Measurements from ENCODE around the gene MRPS23.
"Not testable (repeated sequence)": the region's sequence is repeated elsewhere in the genome, so short reads cannot be mapped to it uniquely, and the experiment has no call there.

Gene MRPS23

DNA sequence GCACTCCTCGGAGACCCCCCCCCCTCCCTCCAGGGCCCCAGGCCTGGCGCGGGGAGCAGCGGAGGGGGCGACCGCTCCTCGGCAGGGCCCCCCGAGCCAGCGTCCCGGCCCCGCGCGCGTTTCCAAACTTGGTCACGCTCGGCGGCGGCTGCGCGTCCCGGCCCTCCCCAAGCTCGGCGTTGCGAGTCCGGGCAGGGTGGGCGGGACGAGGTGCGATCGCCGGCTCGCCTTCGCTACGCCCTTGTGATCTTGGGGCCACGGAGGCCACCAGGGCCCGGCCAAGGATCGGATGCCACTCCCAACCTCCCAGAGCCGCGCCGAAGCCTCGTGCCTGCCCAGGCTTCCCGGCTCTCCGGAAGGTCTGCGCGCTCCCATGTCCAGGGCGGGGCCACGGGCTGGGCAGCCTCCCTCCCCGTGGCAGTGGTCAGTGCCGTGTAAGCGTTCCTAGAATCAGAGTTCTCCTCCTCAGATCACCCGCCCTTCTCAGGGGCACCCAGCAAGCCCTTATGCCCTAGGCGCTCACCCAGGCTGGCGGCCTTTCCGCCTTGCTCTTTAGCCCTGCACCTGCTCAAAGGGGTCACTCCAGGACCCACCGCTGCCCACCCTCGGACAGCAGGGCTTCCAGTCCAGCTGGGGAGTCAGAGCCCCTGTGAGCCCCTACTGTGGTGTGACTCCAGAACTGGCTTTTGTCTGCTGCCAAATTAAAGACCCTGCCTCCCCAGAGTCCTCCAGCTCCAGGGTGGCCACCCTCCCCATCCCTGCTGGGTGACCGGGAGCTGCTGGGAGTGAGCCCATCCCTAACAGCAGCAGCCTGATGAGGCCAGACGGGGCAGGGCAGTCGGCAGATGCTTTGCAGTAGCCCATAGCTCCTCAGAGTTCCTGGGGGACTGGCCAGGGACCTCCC is 12.2 kb upstream of the MRPS23 start:
- DNase-seq: no peak

DNA sequence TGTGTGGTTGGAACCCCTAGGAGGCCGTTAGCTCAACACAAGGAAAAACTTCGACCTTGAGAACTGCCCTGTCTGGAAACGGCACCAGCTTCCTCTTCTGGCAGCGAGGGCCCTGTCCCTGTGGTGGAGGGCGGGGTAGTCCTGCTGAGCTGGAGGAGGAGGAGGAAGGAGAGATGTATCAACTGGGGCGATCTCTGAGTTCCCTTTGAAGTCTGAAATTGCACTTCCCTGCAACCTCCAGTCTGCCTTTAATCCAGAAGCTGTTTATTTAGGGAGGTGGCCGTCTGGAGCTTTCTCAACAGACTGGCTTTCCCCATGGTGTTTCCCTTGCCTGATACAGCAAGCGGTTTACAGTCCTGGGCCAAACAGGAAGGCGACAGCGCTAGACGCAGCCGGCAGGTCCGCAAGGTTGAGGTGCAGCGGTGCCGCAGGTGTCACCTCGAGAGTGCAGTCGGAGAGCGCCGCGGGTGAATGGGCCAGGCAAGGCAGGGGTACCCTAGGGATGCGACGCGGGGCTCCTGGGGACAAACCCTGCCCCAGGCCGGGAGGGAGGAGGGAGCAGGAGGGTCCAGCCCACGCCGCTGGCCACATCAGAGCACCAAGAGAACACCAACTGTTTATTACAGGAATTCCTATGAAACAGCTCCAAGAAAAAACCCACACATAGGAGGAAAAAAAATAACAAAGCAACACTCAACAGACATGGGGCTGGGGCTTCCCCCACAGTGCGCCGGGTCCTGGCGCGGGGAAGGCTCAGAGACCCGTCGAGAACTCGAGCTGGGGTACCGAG is 11.4 kb upstream of the MRPS23 start:
- peak; percentile 27 for DNase-seq

DNA sequence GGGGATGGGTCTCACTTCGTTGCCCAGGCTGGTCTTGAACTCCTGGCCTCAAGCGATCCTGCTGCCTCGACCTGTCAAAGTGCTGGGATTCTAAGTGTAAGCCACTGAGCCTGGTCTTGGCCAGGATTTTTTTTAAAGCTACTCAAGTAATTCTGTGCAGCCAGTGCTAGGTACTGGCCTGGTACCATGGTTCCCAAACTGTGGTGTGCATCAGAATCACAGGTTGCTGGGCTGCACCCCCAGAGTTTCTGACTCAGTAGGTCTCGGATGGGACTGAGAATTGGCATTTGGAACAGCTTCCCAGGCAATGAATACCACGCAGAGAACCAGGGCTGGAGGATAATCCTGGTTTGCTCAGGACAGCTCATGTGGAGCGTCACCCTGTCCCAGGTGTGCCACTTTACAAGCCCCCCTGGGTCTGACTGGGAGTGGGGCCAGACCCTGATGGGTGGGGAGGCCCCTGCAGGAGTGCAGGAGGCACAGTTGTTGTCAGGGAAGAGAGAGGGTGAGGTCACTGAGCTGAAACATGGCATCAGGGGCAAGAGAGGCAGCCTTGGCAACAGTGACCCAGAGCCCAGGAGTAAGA is 10.7 kb upstream of the MRPS23 start:
- no peak for DNase-seq

DNA sequence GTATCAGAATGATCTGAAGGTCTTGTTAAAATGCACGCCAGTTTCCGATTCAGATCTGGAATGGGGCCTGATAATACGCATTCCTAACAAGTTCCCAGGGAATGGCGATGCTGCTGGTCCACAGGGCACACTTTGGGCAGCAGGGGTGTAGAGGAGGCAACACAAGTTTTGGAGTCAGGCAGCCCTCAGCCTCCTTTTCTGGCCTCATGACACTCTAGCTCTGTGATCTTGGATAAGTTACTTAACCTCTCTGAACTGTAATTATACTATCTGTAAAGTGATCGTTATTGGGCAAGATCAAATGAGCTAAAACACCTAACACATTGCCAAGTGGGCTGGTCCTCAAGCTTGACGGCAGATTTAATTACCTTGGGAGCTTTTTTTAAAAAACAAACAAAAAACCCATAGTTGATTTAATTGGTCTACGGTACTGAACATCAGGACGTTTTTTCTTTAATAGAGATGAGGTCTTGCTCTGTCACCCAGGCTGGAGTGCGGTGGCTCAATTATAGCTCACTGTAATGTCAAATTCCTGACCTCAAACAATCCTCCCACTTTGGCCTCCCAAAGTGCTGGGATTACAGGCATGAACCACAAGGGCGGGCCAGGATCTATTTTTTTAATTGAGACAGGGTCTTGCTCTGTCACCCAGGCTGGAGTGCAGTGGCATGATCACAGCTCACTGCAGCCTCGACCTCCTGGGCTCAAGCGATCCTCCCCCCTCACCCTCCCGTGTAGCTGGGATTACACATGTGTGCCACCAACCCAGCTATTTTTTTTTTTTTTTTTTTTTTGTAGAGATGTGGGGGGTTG is 10.0 kb upstream of the MRPS23 start:
- no peak for DNase-seq

DNA sequence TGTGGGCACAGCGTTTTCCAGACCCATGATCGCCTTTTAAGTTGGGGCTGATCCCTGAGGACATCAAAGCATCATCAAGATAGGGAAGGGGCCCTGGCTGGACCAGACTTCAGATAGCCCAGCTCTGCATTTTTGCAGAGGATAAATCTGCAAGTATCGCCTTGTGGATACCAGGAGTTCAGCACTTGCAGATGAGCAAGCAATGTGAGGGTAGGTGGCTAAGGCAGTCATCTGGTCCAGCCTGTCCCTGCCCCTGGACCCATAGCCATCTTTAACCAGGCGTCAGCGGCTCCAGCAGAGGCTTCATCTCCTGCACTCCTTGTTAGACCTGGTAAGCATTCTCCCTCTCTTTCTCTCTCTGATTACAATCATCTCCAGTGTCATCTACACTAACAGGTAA is 9.0 kb upstream of the MRPS23 start:
- no peak for DNase-seq

DNA sequence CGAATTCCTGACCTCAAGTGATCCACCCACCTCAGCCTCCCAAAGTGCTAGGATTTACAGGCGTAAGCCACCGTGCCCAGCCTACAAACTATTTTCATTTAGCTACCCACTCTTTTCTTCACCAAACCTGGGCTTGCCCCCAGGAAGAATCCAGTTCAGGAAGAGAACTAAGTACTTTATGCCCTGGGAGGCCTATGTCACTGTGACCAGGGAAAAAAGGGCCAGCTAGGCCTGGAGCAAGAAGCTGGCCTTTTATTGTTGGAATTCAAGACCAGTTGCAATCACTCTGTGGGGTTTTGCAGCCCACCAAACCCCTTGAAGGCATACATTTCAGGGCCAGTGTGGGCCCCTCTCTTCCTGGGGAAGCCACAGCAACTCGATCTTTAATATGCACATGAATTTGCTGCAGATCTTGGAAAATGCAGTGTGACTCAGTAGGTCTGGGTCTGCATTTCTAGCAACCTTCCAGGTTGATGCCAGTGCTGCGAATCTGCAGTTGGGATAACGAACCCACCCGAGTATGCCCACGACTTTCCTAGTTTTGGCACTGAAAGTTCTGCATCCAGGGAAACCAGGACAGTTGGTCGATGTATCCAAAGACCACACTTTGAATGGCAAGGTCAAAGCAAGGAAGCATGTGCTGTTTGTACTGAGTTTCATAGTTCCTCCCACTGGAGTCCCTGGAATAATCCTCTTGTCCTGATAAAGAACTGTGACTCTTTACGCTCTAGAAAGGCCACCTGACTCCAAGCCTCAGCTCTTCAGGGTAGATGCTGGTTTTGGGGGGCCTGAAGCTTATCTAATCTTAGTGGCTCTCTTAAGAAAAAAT is 7.2 kb upstream of the MRPS23 start:
- no peak for DNase-seq

DNA sequence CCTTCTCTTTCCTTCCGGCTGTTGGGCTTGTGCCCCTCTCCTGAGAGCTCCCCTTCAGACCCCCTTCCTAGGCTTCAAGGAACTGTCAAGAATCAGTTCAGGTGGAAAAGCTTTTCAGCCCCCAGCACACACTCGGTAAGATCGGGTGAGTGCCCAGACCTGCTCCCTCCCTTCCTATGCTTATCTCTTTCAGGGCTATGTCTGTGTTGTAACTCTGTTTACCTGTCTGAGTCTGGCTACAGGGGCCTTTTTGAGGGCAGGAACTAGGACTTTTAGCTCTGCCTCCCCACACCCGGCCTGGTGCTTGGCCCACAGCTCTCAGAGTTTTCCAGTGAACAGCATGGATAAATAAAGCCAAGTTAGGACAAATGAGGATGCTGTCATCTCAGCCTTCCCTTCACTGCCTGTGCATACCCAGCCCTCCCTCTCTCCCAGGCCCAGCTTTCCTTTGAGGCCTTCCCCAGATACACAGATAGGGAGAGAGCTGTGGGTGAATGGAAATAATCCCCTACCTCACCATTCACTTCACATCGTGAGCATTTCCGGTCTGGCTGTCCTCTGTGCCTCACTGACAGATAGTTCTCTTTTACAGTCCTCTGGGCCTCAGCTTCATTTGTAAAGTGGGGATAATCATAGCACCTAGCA is 5.7 kb upstream of the MRPS23 start:
- DNase-seq: no peak

DNA sequence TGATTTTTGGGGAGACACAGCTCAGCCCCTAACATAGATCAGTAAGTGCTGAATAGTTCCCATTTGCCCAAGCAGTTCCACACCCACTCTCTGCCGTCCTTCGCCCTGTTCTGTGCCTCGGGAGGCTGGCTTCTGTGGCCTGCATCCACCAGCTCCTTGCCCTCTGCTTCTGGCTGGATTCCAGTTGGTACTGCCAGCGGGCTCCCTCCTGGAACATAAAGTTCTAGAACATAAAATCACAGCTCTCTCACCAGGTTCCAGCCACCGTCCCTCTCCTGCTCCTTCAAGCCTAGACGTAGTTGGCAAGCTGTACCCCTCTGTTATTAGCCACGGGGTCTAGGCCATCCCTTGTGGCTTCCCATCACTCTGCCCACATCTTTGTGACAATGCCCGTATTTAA is 3.9 kb upstream of the MRPS23 start:
- DNase-seq: no peak

DNA sequence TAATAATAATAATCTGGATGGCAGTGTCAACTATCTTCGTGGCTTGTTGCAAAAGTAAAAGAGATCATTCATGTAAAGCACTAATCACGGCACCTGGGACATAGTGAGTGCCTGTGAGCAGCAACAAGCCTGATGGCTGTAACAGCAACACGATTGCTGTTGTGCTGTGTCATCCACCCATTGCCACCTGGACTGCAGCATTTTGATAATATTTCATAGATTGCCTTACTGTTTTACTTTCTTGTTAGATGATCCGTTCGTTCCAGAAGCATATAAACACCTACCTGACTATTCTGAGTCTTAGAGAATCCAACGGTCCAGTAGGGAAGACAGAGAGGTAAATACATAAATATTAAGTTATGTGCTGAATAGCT is 3.1 kb upstream of the MRPS23 start:
- no peak for DNase-seq

DNA sequence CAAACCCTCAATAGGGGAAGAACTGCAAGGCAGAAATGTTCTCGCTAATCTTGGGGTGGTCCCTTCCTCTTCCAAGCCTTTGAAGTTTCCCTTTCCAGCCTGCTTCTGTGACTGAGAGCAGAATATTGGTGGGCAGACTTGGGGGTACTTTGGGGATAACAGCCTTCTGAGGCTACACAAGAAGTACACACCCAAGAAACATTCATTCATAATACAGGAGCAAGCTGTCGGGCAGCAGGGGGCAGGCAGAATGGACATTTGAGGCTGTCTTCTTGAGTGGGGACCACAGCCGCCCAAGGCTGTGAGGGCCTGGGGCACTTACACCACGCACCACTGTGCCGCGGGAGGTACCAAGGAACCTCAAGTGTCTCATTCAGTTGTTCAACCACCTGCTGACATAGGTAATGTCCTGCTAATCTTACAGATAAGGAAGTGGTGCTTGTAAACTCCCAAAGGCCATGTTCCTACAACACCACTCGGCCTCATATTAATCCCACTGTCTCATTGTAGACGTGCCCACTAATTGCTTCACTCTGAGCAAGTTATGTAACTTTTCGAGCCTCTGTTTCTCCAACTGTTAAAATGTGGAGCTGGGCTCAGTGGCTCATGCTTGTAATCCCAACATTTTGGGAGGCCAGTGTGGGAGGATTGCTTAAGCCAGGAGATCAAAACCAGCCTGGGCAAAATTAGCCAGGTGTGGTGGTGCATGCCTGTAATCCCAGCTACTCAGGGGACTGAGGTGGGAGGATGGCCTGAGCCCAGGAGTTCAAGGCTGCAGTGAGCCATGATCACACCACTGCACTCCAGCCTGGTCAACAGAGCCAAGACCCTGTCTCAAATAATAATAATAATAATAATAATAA is 2.5 kb upstream of the MRPS23 start:
- no peak for DNase-seq

DNA sequence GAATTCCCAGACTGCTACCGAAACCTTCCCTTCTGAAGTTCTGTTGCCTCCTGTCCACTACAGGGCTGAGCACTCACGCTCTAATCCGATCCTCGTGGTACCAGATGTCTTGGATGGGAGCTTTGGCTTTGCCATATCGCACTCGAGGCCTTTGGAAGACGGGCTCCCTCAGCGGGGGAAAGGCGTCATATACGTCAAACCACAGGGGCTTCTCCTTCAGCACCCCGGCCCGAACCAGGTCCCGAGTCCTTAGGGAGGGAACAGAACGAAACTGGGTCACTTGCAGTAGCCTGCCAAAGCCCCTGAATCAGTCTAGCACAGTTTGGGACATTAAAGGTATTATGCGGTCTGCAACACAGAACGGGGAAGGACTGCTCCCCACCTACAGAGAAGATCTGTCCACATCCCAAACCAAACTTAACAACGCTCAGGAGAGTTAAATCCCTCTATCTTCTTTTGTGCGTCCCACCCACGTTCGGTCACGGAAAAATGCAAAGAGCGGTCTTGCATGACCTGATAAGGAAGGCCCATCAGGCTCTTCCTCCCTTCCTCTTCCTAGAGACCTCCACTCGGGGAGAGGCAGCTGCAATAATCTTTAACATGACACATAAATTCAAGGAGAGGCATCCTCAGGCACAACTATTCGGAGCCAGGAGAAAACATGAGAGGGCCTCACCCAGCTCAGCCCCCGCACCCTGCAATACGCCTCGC is 526 bp downstream of the MRPS23 start:
- DNase-seq: no peak

DNA sequence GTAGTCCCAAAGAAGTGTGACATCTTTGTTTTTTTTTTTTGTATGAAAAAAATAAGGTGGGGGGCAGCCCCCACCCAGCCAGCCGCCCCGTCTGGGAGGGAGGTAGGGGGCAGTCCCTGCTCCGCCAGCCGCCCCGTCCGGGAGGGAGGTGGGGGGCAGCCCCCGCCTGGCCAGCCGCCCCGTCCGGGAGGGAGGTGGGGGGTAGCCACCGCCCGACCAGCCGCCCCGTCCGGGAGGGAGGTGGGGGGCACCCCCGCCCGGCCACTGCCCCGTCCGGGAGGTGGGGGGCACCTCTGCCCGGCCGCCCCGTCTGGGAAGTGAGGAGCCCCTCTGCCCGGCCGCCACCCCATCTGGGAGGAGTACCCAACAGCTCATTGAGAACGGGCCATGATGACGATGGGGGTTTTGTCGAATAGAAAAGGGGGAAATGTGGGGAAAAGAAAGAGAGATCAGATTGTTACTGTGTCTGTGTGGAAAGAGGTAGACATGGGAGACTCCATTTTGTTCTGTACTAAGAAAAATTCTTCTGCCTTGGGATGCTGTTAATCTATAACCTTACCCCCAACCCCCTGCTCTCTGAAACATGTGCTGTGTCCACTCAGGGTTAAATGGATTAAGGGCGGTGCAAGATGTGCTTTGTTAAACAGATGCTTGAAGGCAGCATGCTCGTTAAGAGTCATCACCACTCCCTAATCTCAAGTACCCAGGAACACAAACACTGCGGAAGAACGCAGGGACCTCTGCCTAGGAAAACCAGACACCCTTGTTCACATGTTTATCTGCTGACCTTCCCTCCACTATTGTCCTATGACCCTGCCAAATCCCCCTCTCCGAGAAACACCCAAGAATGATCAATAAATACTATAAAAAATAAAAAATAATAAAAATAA is 3.5 kb downstream of the MRPS23 start:
- DNase-seq: not testable (repeated sequence)

DNA sequence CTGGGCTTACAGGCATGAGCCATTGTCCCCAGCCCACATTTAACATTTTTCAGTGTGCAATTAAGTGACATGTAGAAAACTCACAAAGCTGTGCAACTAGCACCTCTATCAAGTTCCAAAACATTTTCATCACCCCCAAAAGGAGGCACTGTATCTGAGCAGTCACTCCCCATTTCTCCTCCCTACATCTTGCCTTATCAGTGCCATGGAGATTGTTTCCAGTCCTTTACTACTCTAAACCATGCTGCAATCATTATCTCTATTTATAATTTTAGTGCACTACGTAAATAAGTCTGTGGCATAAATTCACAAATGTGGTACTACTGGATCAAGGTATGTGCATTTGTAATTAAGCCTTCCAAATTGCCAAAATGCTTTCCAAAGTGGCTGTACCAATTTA is 7.6 kb downstream of the MRPS23 start:
- no peak for DNase-seq

DNA sequence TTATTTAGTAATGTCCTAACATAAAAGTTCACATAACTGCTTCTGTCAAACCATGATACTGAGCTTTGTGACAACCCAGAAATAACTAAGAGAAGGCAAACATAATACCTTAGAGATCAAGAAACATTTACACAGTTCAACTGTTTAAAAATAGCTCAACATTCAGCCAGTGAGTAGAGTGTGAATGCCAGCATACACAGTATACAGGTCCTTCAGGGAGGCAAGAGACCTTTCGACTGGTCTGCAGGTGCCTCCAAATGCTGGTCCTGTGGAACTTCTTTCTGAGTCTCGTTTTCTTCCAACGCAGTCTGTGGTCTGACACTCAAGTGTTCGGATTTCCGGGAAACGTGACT is 10.3 kb downstream of the MRPS23 start:
- no peak for DNase-seq

DNA sequence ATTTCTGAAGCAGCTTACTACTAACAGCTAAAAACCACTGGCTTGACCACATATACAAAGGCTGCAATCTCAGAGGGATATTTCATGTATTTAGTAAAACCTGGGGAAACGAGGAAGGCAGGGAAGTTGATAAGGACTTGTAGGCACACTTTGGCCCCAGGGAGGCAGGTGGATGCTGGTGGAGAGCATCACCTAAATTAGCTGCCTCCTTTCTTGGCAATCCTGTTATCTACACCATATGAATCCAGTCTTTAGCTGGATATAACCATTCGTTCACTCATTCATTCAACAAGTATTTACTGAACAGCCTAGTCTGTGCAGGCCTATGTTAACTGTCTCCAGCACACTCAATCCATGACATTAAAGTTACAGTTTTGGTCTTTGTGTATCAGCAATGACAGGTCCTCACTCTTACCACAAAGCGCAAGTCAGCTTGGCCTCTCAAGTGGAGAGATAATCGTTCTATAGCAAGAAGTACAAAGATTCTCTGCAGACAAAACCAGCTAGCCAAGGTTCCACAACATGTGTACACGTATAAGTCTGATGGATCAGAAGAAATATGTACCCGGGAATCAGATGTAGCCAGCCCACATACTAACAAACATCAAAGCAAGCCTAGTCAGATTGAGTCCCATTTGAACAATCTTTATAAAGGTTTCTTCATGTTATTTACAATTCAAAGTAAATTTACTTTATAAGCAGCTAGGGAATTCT is 10.8 kb downstream of the MRPS23 start:
- no peak for DNase-seq

DNA sequence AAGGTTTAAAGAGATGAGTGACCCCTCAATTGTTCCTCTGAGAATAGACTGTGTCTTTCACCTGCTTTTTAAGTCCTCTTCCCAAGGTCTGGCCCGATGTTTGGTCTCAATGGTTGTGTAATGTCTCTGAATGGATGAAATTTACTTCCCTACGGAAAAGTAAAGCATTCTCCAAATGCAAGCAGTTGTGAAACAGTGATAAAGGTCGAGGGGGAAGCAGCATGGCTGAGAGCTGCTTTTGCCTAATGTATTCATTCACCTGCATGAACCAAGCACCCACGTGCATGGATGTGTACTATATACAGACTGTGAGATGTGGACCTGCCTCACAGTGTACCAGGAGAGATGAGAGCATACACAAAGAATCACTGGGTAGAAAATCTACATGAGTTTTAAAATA is 11.4 kb downstream of the MRPS23 start:
- no peak for DNase-seq

DNA sequence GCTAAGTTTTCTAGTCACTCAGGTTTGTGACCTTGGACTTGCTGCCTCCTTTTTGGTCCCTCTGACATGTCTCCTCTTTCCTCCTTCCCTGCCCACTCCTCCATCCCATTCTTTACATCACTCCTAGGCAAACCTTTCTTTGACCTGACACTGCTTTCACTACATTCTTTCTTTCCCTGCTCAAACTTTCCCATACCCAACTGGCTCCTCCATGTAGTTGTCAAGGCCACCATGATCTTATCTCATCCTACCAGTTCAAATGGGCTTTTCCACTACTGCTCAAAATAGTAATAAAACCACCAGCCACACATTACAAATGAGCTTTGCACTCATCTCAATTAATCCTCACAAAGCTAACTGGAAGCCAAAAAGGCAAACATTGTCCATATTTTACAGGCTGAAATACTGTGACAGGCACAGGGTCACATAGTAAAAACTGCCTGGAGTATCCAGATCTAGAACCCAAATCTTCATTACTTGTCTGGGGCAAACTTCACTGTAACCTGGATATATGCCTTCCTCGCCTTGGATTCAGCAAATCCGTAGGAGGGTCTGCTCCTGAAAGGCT is 14.4 kb downstream of the MRPS23 start:
- no peak for DNase-seq
